ENCODE results near the gene TSPAN15. TPM values are rescaled to one million over a fixed set of nuclear protein-coding genes. Genes with fewer than 3 reads are reported as not detected.

Gene TSPAN15
- total and polyA plus RNA-seq, 2 donors (not counting 1 experiment from before 2014, with no cell fraction given): 0.56 to 2.6 TPM

DNA sequence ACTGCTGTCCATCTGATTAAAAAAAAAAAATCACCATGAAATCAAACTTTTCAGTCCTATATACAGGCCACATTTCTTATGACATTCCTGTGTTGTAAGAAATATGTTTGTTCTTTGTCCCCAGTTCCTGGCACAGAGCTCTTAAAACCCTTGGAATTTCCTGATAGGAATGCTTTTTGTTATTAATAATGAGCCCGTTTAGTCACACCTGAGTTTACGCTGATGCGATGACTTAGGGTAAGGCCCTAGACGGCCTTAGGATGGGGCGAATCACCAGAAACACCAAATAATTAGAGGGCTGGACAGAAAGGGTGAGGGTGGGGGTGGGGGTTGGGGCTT is 17.5 kb downstream of the TSPAN15 start:
- H3K9ac ChIP-seq (ENCODE audit: insufficient read depth, low read length): no peak overlapping the region
- H3K4me2 ChIP-seq (ENCODE audit: extremely low read depth, insufficient read depth, low read length): no peak overlapping the region
- H3K27ac ChIP-seq (ENCODE audit: insufficient read depth, low read length): no peak overlapping the region
- H3K4me1 ChIP-seq (ENCODE audit: control insufficient read depth, extremely low read depth, insufficient read depth, low read length): no peaks in the 10 kb centered on the region
- H4K20me1 ChIP-seq (ENCODE audit: control insufficient read depth, extremely low read depth, insufficient read depth, low read length): no peaks in the 10 kb centered on the region
- H3K27me3 ChIP-seq (ENCODE audit: control insufficient read depth, insufficient read depth, low read length): peaks cover 13% of the 10 kb centered on the region
- no peaks in the 10 kb centered on the region for H3K79me2 ChIP-seq (ENCODE audit: control insufficient read depth, insufficient read depth, low read length)
- no peak overlapping the region for H2AFZ ChIP-seq (ENCODE audit: low read length)
- H3K4me3 ChIP-seq (replicated peaks in 1 of 4; ENCODE audit: control extremely low read depth in 1 of 4, insufficient read depth in 1 of 4, low read depth in 3 of 4, low read length in 4 of 4): no peak overlapping the region
- no peaks in the 10 kb centered on the region for H3K36me3 ChIP-seq (ENCODE audit: control insufficient read depth, insufficient read depth, low read length)
- TF ChIP-seq EZH2 (IDR thresholded peaks at IDR 0.05; ENCODE audit: low read length, missing control alignments): no peak
- TF ChIP-seq, protein P1, sequence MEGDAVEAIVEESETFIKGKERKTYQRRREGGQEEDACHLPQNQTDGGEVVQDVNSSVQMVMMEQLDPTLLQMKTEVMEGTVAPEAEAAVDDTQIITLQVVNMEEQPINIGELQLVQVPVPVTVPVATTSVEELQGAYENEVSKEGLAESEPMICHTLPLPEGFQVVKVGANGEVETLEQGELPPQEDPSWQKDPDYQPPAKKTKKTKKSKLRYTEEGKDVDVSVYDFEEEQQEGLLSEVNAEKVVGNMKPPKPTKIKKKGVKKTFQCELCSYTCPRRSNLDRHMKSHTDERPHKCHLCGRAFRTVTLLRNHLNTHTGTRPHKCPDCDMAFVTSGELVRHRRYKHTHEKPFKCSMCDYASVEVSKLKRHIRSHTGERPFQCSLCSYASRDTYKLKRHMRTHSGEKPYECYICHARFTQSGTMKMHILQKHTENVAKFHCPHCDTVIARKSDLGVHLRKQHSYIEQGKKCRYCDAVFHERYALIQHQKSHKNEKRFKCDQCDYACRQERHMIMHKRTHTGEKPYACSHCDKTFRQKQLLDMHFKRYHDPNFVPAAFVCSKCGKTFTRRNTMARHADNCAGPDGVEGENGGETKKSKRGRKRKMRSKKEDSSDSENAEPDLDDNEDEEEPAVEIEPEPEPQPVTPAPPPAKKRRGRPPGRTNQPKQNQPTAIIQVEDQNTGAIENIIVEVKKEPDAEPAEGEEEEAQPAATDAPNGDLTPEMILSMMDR (conservative IDR thresholded peaks at IDR 0.05 in 1 of 2, IDR thresholded peaks at IDR 0.05 in 1 of 2; ENCODE audit: low read depth in 1 of 2, low read length in 2 of 2): no peak
- DNase-seq (ENCODE audit: low read depth in 2 of 2): no peak
- no peaks in the 10 kb centered on the region for H3K9me3 ChIP-seq (ENCODE audit: control insufficient read depth, insufficient read depth, low read depth, low read length)

DNA sequence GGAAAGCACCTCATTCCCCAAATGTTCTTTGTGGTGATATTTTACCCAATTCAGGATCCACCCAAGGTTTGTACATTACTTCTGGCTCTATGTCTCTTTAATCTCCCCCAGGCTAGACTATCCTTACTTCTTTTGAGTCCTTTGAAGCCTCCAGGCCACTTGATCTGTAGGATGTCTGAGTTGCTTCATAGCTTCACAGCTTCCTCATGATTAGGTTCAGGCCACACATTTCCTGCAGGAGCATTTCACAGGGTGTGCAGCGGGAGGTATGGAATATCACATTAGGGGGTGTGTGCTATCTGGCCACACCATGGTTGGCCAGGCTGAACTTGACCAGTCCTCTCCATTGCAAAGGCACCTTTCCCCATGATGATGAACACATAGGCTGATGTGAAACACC is 18.7 kb downstream of the TSPAN15 start:
- H3K9me3 ChIP-seq (ENCODE audit: control insufficient read depth, insufficient read depth, low read depth, low read length): no peaks in the 10 kb centered on the region
- peaks cover 13% of the 10 kb centered on the region for H3K27me3 ChIP-seq (ENCODE audit: control insufficient read depth, insufficient read depth, low read length)
- H3K4me3 ChIP-seq (replicated peaks in 1 of 4; ENCODE audit: control extremely low read depth in 1 of 4, insufficient read depth in 1 of 4, low read depth in 3 of 4, low read length in 4 of 4): no peak overlapping the region
- H3K4me1 ChIP-seq (ENCODE audit: control insufficient read depth, extremely low read depth, insufficient read depth, low read length): peaks cover 2% of the 10 kb centered on the region
- H3K4me2 ChIP-seq (ENCODE audit: extremely low read depth, insufficient read depth, low read length): no peak overlapping the region
- no peak overlapping the region for H3K9ac ChIP-seq (ENCODE audit: insufficient read depth, low read length)
- H3K79me2 ChIP-seq (ENCODE audit: control insufficient read depth, insufficient read depth, low read length): no peaks in the 10 kb centered on the region
- H2AFZ ChIP-seq (ENCODE audit: low read length): no peak overlapping the region
- no peak for DNase-seq (ENCODE audit: low read depth in 2 of 2)
- no peak overlapping the region for H3K27ac ChIP-seq (ENCODE audit: insufficient read depth, low read length)
- TF ChIP-seq, protein P1 (conservative IDR thresholded peaks at IDR 0.05 in 1 of 2, IDR thresholded peaks at IDR 0.05 in 1 of 2; ENCODE audit: low read depth in 1 of 2, low read length in 2 of 2): no peak
- TF ChIP-seq EZH2 (IDR thresholded peaks at IDR 0.05; ENCODE audit: low read length, missing control alignments): no peak
- H3K36me3 ChIP-seq (ENCODE audit: control insufficient read depth, insufficient read depth, low read length): no peaks in the 10 kb centered on the region
- no peaks in the 10 kb centered on the region for H4K20me1 ChIP-seq (ENCODE audit: control insufficient read depth, extremely low read depth, insufficient read depth, low read length)

DNA sequence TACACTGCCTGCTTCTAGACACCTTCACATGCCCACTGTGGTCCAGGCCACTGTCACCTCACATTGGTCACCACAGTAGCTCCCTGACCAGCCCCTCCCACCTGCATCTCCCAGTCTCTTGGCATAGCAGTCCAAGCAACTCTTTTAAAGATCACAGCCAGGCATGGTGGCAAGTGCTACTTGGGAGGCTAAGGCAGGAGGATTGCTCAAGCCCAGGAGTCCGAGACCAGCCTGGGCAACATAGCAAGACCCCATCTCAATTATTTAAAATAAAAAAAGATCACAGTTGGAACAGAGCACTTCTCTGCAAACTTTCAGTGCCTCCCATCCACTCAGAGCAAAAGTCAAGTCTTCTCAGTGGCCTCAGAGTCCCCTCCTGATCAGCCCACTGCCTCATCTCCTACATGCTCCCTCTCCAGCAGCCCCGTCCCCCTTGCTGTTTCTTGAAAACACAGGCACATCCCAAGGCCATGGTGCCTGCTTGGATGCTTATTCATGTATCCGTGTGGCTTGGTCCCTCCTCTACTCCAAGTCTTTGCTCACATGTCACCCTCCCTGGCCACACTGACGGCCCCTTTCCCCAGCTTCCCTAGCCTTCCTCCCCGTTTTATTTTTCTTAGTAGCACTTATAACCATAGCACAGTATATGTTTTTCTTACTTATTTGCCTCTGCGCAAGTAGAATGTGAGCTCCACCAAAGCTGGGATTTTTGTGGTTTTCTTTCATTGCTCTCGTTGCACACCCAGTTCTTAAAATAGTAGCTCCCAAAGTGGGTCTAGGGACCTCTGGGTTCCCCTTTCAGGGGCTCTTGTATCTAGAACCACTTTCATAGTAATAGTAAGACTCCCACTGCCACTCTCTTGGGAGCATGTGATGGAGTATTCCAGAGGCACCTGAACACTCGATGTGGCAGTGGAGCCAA is 19.5 kb downstream of the TSPAN15 start:
- H3K9me3 ChIP-seq (ENCODE audit: control insufficient read depth, insufficient read depth, low read depth, low read length): no peaks in the 10 kb centered on the region
- no peaks in the 10 kb centered on the region for H4K20me1 ChIP-seq (ENCODE audit: control insufficient read depth, extremely low read depth, insufficient read depth, low read length)
- H2AFZ ChIP-seq (ENCODE audit: low read length): no peak overlapping the region
- H3K9ac ChIP-seq (ENCODE audit: insufficient read depth, low read length): no peak overlapping the region
- H3K27me3 ChIP-seq (ENCODE audit: control insufficient read depth, insufficient read depth, low read length): peaks cover 13% of the 10 kb centered on the region
- no peak overlapping the region for H3K4me3 ChIP-seq (replicated peaks in 1 of 4; ENCODE audit: control extremely low read depth in 1 of 4, insufficient read depth in 1 of 4, low read depth in 3 of 4, low read length in 4 of 4)
- no peak overlapping the region for H3K27ac ChIP-seq (ENCODE audit: insufficient read depth, low read length)
- H3K79me2 ChIP-seq (ENCODE audit: control insufficient read depth, insufficient read depth, low read length): no peaks in the 10 kb centered on the region
- peaks cover 3% of the 10 kb centered on the region for H3K4me1 ChIP-seq (ENCODE audit: control insufficient read depth, extremely low read depth, insufficient read depth, low read length)
- no peak for DNase-seq (ENCODE audit: low read depth in 2 of 2)
- H3K36me3 ChIP-seq (ENCODE audit: control insufficient read depth, insufficient read depth, low read length): no peaks in the 10 kb centered on the region
- TF ChIP-seq, protein P1 (conservative IDR thresholded peaks at IDR 0.05 in 1 of 2, IDR thresholded peaks at IDR 0.05 in 1 of 2; ENCODE audit: low read depth in 1 of 2, low read length in 2 of 2): no peak
- no peak for TF ChIP-seq EZH2 (IDR thresholded peaks at IDR 0.05; ENCODE audit: low read length, missing control alignments)
- no peak overlapping the region for H3K4me2 ChIP-seq (ENCODE audit: extremely low read depth, insufficient read depth, low read length)
